Measurements from ENCODE around the gene MARCHF5.

Gene MARCHF5

GRCh38 chr10:92290837-92291615 is at the start of gene MARCHF5, which contains the start of gene CPEB3:
Gene MARCHF5, plus strand, starts transcription at chr10:92291167. Its CDS starts 328 bp downstream, at chr10:92291495.
Gene CPEB3, minus strand, starts transcription at chr10:92291078. Its CDS starts 50,728 bp downstream, at chr10:92240350.
- DNase-seq (ENCODE audit: low read depth in 2 of 2) = peak; percentile 86 to 90

DNA sequence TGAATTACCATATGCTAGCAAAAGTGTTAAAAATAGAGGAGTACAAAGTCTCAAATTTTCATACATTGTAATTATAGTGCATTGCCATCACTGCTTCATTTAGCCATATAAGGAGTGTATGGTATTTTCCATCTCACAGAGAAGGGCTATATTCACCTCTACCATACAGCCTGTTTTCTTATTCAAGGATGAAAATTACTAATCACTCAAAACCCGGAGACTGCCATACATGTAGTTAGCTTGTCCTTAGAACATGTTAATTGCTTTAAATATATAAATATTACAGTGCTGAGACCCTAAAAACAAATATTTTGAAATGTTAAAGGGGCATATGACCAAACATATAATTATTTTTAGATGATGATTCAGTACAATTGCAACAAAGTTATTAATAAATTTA is 49.5 kb upstream of the MARCHF5 start:
- DNase-seq (ENCODE audit: low read depth in 2 of 2) = no peak

DNA sequence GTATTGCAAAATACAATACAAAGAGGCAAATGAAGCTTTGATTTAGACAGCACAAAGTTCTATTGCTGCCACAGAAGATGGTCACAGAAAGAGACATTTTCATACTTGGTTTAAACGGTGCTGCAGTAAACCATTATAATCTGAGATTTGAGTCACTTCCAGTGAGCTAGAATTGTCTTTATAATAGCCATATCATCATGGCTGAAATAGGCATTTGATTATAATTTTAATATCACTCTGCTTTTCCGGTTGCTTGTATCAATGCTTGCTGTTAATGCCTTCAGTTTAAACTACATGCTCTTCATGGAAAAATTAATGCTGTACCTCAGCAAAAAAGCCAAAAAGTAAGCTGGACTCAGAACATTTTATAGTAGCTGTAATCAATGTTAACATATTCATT is 48.6 kb upstream of the MARCHF5 start:
- no peak for DNase-seq (ENCODE audit: low read depth in 2 of 2)

- no peak for DNase-seq (ENCODE audit: low read depth in 2 of 2)
These were observed 47.9 kb upstream of the MARCHF5 start for GRCh38 chr10:92242910-92243671.

- no peak for DNase-seq (ENCODE audit: low read depth in 2 of 2)
These were observed 46.2 kb upstream of the MARCHF5 start for GRCh38 chr10:92244796-92245195.

DNA sequence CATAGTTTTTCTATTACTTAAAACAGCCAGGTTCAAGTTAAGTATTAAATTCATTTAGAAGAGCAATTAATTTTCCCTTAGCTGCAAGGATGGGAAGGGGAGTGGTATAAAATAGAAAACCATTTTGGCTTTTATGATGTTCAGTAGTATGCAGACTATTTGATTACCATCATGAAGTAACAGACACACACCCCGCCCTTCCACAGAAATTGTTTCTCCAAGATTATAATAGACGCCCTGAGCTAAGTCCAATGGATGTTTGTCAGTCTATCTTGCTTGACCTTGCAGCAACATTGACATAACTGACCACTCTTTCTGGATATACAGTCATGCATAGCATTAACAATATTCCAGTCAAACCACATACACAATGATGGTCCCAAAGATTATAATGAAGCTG is 42.4 kb upstream of the MARCHF5 start:
- no peak for DNase-seq (ENCODE audit: low read depth in 2 of 2)

GRCh38 chr10:92263396-92263795 is 27.6 kb upstream of the MARCHF5 start:
- DNase-seq (ENCODE audit: low read depth in 2 of 2) = no peak

- DNase-seq (ENCODE audit: low read depth in 2 of 2) = no peak
These were observed 26.7 kb upstream of the MARCHF5 start for GRCh38 chr10:92264249-92264648.

DNA sequence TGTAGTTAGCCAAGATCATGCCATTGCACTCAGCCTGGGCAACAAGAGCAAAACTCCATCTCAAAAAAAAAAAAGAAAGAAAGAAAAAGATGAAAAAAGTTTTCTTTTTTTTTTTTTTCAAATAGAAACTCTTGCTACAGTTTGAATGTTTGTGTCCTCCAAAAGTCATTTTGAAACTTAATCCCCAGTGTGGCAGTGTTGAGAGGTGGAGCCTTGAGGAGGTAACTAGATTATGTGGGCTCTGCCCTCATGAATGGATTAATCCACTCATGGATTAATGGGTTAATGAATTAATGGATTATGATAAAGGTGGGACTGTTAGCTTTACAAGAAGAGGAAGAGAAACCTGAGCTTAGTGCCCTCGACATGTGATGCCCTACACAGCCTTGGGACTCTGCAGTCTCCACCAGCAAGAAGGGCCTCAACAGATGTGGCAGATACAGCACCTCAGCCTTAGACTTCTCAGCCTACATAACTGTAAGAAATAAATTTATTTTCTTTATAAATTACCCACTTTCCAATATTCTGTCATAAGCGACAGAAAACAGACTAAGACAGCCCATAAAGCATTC is 25.2 kb upstream of the MARCHF5 start:
- DNase-seq (ENCODE audit: low read depth in 2 of 2) = no peak

DNA sequence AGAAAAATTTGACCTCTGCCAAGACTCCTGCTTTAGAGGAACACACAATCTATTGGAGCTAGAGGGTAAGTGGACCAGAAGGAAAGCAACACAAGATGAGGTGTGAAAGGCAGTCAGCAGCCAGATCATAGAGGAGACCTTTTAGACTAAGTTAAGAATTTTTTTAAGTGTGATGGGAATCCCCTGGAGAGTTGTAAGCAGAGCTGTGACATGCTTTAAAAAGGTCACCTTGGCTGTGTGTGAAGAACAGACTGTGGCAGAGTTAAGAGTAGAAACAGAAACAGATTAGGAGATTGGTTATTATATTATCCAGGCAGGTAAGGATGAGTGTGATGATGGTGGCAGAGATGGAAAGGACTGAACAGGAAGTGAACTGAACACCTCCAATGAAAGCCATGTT is 23.6 kb upstream of the MARCHF5 start:
- no peak for DNase-seq (ENCODE audit: low read depth in 2 of 2)

- DNase-seq (ENCODE audit: low read depth in 2 of 2) = no peak
These were observed 22.2 kb upstream of the MARCHF5 start for GRCh38 chr10:92268748-92269147.

GRCh38 chr10:92274071-92274470 is 16.9 kb upstream of the MARCHF5 start:
- DNase-seq (ENCODE audit: low read depth in 2 of 2) = no peak

DNA sequence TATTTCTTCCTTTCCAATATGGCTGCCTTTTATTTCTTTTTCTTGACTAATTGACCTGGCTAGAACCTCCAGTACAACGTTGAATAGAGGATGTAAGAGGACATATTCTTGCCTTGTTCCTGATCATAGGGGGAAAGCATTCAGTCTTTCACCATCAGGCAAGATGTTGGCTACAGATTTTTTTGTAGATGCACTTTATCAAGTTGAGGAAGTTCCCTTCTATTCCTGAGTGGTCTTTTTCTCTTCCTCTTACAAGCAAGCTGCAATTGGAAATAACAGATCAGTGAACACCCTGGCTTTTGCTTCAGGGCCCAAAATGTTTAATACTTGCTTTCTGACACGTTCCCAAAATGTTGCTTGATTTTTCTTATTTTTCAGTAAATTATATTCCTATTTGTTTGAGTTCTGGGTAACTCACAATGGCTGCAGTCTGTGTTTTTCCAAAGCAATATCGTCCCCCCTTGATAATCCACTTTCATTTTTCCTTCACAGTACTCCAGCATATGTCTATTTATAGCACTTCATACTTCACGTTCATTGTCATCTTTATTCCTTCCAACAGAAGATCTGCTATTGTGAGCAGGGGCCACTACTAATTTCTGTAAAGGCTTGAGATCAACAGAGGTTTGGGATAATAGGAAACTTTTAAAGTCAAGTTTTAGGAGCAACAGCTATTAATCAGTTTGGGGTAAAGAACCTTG is 11.8 kb upstream of the MARCHF5 start:
- DNase-seq (ENCODE audit: low read depth in 2 of 2) = no peak

- no peak for DNase-seq (ENCODE audit: low read depth in 2 of 2)
These were observed 6.8 kb upstream of the MARCHF5 start for GRCh38 chr10:92284112-92284704.

- DNase-seq (ENCODE audit: low read depth in 2 of 2) = peak in 1 of 2 donors; percentile 2
These were observed 711 bp upstream of the MARCHF5 start for GRCh38 chr10:92290076-92290836.

DNA sequence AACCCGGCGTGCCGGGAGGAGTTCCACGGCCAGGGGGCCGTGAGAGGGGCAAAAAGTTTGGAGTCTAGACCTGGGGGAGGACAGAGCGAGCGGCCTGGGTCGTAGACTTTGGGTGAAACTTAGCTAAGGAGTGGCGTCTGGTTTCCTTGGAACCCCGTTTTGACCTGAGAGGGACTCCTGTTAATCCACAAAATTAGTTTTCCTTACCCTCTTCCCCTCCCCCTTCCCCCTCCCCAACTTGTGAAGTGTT is 574 bp downstream of the MARCHF5 start:
- DNase-seq (ENCODE audit: low read depth in 2 of 2) = no peak

DNA sequence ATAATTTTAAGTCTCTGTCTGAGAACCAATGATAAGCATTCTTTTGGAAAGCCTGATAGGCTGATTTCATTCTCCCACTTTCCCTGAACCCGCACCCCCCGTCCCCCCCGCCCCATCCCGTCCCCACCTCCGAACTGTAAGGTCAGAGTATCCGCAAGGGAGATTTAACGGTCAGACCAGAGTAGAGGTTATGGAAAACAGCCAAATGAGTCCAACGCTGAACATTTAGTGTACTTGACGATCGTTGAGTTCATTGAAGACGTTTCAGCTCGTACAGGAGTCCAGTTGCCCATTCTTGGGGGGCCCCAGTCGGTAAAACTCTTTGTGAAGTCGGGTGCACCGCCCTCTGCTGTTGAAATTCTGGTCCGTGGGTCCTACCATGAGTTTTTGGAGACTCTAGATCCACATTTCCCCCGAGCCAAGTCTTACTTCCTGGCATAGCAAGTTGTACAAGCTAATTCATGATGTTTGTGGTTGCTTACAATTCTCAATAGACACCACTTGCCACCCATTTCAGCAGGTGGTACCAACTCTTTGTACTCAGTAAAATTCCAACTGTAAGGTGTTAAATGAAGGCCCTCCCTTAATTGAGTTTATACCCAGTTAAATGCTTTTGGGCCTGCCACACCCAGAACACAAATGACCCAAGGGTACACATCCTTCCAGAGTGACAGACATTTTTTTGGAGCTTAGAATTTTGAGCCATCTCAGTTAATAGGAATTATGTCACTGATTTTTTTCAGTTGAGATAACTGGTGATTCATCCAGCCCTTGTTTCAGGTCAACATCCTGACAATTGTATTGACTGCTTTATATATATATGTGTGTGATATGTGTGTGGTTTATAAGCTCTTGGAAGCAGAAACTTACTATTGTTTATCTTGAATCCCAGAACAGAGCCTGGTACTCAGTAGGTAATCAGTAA is 1.2 kb downstream of the MARCHF5 start:
- peak; percentile 17 to 36 for DNase-seq (ENCODE audit: low read depth in 2 of 2)

DNA sequence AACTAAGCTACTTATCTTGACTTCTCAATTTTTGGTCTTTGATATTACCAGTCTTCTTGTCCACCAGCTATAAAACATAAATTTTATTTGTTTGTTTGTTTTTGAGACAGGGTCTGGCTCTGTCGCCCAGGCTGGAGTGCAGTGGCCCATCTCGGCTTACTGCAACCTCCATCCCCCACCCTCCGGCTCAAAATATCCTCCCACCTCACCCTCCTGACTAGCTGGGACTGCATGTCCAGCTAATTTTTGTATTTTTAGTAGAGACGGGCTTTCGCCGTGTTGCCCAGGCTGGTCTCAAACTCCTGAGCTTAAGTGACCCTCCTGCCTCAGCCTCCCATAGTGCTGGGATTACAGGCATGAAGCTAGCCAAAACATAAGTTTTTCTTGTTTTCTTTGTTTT is 7.5 kb downstream of the MARCHF5 start:
- DNase-seq (ENCODE audit: low read depth in 2 of 2) = no peak

- no peak for DNase-seq (ENCODE audit: low read depth in 2 of 2)
These were observed 12.1 kb downstream of the MARCHF5 start for GRCh38 chr10:92303096-92303495.

- no peak for DNase-seq (ENCODE audit: low read depth in 2 of 2)
These were observed 13.1 kb downstream of the MARCHF5 start for GRCh38 chr10:92304061-92304460.

Measured in stimulated activated CD4-positive, alpha-beta T cell treated with anti-CD3 and anti-CD28 coated beads, Interleukin-15, amount 100 ng/mL, for 48 hours (primary cell).